NOMO-1 treated with dmso at 0.1 percent for 144 hours (cell line): ENCODE data around the gene PPP1R12A.
"Not testable (repeated sequence)": the region's sequence is repeated elsewhere in the genome, so short reads cannot be mapped to it uniquely, and the experiment has no call there.

Experiments
- DNase-seq: peaks from one replicate; lab custom pipeline; 2025; ENCODE audit not compliant: unreplicated experiment; lab: John Stamatoyannopoulos, UW

The PPP1R12A gene

GRCh38 chr12:79844693-79845092, 90.2 kb downstream of the PPP1R12A start:
- no peak for DNase-seq

- DNase-seq: no peak
Measured at GRCh38 chr12:79843978-79844377, 90.9 kb downstream of the PPP1R12A start.

DNA sequence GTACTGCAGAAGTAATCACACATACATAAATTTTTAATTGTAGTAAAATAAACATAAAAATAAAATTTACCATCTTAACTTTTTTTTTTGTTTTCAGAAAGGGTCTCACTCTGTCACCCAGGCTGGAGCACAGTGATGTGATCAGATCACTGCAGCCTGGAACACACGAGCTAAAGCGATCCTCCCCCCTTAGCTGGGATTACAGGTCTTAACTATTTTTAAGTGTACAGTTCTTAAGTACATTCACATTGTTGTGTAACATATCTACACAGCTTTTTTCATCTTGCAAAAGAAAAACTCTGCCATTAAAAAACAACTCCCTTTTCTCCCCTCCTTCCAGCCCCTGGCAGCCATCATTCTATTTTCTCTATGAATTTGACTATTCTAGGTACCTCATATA, 92.3 kb downstream of the PPP1R12A start:
- no peak for DNase-seq

DNA sequence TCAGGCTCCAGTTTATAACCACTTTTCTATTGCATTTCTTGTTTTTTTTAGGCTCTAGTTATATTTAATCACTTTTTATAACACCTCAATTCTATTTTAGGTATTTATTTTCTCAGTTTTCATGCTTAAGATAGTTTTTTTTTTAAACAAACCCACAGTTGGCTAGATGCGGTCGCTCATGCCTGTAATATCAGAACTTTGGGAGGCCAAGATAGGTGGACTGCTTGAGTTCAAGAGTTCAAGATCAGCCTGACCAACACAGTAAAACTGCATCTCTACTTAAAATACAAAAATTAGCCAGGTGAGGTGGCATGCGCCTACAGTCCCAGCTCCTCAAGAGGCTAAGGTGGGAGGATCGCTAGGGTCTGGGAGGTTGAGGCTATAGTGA, 93.0 kb downstream of the PPP1R12A start:
- DNase-seq: no peak

- DNase-seq: no peak
Measured at GRCh38 chr12:79841248-79841877, 93.5 kb downstream of the PPP1R12A start.

- DNase-seq: no peak
Measured at GRCh38 chr12:79838359-79838758, 96.5 kb downstream of the PPP1R12A start.

GRCh38 chr12:79837575-79837974, 97.3 kb downstream of the PPP1R12A start:
- no peak for DNase-seq

DNA sequence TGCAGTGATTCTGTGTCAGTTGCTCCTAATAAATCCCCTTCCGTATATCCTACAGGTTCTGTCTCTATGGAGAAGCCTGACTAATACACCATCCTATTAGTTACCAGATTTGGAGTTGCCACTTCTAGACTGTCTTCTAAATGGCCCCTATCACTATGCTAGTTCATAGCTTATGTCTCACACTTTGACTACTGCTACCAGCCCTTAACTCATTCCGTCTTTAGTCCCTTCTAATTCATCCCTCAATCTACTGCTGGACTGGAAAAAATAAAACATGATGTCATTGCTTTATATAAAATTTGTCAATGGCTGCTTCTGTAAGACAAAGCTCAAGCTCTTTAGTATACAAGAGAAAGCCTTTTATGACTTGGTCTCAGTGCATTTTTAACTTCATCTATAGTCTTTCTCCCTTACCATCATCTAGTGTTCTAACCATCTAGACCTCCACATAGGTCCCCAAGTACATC, 99.5 kb downstream of the PPP1R12A start:
- DNase-seq: no peak

DNA sequence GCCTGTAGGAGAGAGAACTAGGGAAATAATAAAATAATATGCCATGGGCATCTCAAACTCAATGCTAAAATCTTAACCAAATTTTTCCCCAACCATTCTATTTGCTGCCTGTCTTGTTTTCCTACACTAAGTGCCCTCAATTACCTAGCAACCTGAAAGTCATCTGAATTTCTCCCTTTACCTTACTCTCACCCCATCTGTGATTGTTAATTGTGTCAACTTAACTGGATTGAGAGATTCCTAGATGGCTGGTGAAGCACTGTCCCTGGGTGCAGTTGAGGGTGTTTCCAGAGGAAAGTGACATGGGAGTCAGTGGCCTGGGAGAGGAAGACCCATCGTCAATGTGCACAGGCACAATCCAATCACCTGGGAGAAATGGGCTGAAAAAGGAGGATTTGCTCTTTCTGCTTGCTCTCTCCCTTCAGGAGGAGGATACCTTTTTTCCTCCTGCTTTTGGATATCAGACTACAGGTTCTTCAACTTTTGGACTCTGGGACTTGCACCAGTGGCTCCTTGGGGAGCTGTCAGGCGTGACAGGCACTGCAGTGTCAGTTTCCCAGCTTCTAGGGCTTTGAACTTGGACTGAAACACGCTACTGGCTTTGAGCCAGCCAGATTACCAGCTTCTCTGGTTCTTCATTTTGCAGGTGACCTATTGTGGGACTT, 100.1 kb downstream of the PPP1R12A start:
- no peak for DNase-seq

DNA sequence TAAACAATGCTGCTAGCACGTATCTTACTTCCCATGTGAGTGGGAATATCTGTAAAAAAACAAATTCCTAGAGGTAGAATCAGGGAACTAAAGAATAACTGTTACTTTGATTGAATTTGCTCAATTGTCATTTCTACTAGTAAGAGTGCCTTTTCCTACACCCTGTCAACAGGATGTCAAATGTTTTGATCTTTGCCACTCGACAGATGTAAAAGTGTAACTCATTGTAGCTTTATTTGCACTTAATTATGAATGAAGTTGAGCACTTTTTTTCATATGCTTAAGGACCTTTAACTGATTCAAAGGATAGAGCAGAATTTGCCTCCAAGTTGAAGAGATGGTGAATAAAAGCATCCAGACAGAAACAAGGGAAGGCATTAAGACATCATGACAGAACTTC, 104.5 kb downstream of the PPP1R12A start:
- no peak for DNase-seq

GRCh38 chr12:79828924-79829323, 106.0 kb downstream of the PPP1R12A start:
- DNase-seq: no peak

GRCh38 chr12:79827484-79827883, 107.4 kb downstream of the PPP1R12A start:
- no peak for DNase-seq

GRCh38 chr12:79826267-79827128, 108.4 kb downstream of the PPP1R12A start:
- no peak for DNase-seq

DNA sequence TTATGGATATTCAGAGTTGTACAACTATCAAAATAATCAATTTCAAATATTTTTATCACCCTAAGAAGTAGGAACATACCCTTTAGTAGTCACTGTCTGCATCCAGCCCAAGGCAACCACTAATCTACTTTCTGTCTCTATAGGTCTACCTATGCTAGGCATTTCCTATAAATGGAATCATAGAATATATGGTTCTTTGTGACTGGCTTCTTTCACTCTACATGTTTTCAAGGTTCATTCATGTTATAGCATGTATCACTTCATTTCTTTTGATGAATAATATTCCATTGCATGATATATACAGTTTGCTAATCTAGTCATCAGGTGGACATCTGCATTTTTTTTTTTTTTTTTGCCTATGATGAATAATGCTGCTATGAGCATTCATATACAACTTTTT, 112.4 kb downstream of the PPP1R12A start:
- DNase-seq: no peak

DNA sequence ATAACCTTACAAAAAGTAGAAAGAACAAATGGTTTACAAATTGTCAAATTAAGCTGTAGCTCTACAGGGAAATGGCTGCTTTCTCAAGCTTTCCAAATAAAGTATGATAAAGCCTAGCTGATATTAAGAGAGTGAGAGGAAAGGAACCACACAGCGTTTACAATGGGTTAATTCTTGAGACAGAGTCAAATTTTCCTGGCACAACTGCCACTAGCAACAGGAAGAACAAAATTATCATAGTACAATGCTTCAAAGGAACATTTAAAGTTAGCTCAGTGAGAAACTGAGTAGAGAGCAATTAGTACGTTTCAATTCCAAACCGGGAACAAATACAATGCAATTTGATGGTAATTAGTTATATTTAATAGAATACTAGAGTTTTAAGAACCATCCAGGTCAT, 116.0 kb downstream of the PPP1R12A start:
- DNase-seq: no peak

GRCh38 chr12:79784366-79785065, 150.4 kb downstream of the PPP1R12A start:
- not testable (repeated sequence) for DNase-seq

GRCh38 chr12:79782172-79782900, 152.6 kb downstream of the PPP1R12A start:
- DNase-seq: no peak

- DNase-seq: no peak
Measured at GRCh38 chr12:79778802-79779448, 156.0 kb downstream of the PPP1R12A start.

- no peak for DNase-seq
Measured at GRCh38 chr12:79776111-79776510, 158.8 kb downstream of the PPP1R12A start.

GRCh38 chr12:79775355-79776027, 159.4 kb downstream of the PPP1R12A start:
- no peak for DNase-seq
